Tibial artery (tissue), 4 donors: ENCODE measurements around the gene LGALS4.
"Not testable (repeated sequence)": the region's sequence is repeated elsewhere in the genome, so short reads cannot be mapped to it uniquely, and the experiment has no call there.

Experiments
- DNase-seq, 2 donors: peaks; one replicate each; pipeline ENCODE4 v3.0.0-alpha.2; 2019
- H3K27ac ChIP-seq, 2 donors: fragments of 200-600 bp; sonication (generic) in 1 of 2; 1 replicate in 1 of 2; 2 replicates in 1 of 2; pipeline ENCODE4 v1.5.1; 2018 to 2019; ENCODE audit warnings: mild to moderate bottlenecking in 1 of 2
- H3K27me3 ChIP-seq, 2 donors: fragments of 200-600 bp; sonication (generic) in 1 of 2; one replicate each; pipeline versions ENCODE4 v1.5.1 to v1.6.0; 2016 to 2019
- H3K36me3 ChIP-seq, 3 donors: fragments of 200-600 bp; sonication (generic) in 2 of 3; one replicate each; pipeline ENCODE4 v1.5.1; 2016 to 2019; ENCODE audit warnings: mild to moderate bottlenecking in 2 of 3
- H3K4me1 ChIP-seq, 4 donors: fragments of 200-600 bp; sonication (generic) in 2 of 4; 1 replicate in 3 of 4; 2 replicates in 1 of 4; pipeline ENCODE4 v1.5.1; 2016 to 2019
- H3K4me3 ChIP-seq, 2 donors: fragments of 200-600 bp; sonication (generic) in 1 of 2; 1 replicate in 1 of 2; 2 replicates in 1 of 2; pipeline ENCODE4 v1.5.1; 2018 to 2019; ENCODE audit warnings: mild to moderate bottlenecking in 2 of 2
- H3K9me3 ChIP-seq, 3 donors: fragments of 200-600 bp; sonication (generic) in 1 of 3; one replicate each; pipeline ENCODE4 v1.5.1; 2016 to 2019
- intact Hi-C: fragments of 100-400 bp; cut with DNase I; formaldehyde crosslinking; loops from one replicate; pipeline ENCODE4 v1.15.0; 2023; ENCODE audit warnings: low total_unique reads
- TF ChIP-seq, protein P1 (sequence below), 2 experiments: fragments of 200-600 bp in 1 of 2; fragments of 450-650 bp in 1 of 2; IDR thresholded peaks; one replicate each; pipeline ENCODE4 v1.5.1; 2017 to 2019; ENCODE audit warnings: antibody characterized with exemption in 2 of 2, mild to moderate bottlenecking in 1 of 2, moderate library complexity in 1 of 2

The LGALS4 gene

DNA sequence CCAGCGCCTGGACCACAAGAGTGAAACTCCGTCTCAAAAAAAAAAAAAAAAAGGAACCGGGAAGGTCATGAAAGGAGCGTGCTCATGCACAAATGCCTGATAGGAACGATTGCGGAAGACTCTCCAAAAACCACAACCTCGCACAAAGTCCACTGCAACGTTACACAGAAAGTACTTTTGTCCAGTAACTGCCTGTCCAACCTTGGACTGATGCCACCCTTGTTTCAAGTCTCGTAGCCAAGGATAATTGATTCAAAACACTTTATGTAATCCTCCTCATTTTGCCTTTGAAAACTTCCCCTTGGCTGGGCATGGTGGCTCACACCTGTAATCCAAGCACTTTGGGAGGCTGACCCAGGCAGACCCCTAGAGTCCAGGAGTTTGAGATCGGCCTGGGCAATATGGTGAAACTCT, 53.1 kb downstream of the LGALS4 start:
- H3K27me3 ChIP-seq = no peaks in the 10 kb centered on the region
- intact Hi-C loops = loop anchor here (10.0 kb wide), 1 partner anchor 115 kb away; the partner anchor contains the start of gene RINL
- no peaks in the 10 kb centered on the region for H3K4me1 ChIP-seq
- no peak for DNase-seq
- TF ChIP-seq, protein P1, sequence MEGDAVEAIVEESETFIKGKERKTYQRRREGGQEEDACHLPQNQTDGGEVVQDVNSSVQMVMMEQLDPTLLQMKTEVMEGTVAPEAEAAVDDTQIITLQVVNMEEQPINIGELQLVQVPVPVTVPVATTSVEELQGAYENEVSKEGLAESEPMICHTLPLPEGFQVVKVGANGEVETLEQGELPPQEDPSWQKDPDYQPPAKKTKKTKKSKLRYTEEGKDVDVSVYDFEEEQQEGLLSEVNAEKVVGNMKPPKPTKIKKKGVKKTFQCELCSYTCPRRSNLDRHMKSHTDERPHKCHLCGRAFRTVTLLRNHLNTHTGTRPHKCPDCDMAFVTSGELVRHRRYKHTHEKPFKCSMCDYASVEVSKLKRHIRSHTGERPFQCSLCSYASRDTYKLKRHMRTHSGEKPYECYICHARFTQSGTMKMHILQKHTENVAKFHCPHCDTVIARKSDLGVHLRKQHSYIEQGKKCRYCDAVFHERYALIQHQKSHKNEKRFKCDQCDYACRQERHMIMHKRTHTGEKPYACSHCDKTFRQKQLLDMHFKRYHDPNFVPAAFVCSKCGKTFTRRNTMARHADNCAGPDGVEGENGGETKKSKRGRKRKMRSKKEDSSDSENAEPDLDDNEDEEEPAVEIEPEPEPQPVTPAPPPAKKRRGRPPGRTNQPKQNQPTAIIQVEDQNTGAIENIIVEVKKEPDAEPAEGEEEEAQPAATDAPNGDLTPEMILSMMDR (IDR thresholded peaks at IDR 0.05) = no peak
- H3K9me3 ChIP-seq = no peaks in the 10 kb centered on the region
- H3K27ac ChIP-seq = no peak overlapping the region
- H3K36me3 ChIP-seq = no peaks in the 10 kb centered on the region
- H3K4me3 ChIP-seq = no peak overlapping the region

DNA sequence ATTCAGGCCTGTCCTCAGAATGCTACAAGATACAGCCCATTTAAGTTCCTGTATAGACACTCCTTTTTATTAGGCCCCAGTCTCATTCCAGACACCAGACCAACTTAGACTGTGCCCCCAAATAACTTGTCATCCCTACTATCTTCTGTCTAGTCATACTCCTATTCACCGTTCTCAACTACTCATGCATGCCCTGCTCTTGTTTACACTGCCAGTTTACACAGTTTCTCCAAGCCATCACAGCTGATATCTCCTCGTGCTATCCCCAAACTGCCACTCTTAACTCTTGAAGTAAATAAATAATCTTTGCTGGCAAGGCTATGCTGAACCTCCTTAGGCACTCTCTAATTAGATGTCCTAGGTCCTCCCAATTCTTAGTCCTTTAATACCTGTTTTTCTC, 58.5 kb downstream of the LGALS4 start:
- H3K9me3 ChIP-seq, H3K27ac ChIP-seq, DNase-seq, H3K27me3 ChIP-seq, H3K36me3 ChIP-seq, H3K4me3 ChIP-seq, H3K4me1 ChIP-seq, intact Hi-C loops: not testable (repeated sequence)

DNA sequence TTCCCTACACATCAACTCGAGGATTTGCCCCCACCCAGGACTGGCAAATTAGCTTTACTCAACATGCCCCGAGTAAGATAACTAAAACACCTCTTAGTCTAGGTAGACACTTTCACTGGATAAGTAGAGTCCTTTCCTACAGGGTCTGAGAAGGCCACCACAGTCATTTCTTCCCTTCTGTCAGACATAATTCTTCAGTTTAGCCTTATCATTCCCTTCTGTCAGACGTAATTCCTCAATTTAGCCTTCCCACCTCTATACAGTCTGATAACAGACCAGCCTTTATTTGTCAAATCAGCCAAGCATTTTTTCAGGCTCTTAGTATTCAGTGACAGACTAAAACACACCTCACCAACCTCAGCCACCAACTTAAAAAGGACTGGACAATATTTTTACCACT, 59.0 kb downstream of the LGALS4 start:
- H3K27me3 ChIP-seq, H3K36me3 ChIP-seq, H3K9me3 ChIP-seq, DNase-seq, H3K4me1 ChIP-seq, H3K27ac ChIP-seq, H3K4me3 ChIP-seq, intact Hi-C loops: not testable (repeated sequence)
